B cell (primary cell): ENCODE results near the gene MYOCOS. TPM values are rescaled to one million over a fixed set of nuclear protein-coding genes. Genes with fewer than 3 reads are reported as not detected.
"Not testable (repeated sequence)": the region's sequence is repeated elsewhere in the genome, so short reads cannot be mapped to it uniquely, and the experiment has no call there.

Experiments
- ATAC-seq: fragments of 200-7000 bp; cut with Tn5 transposase; one replicate; pipeline ENCODE4 v1.10.0; 2021; ENCODE audit warnings: low read depth, mild to moderate bottlenecking, moderate number of reproducible peaks, moderate library complexity
- CTCF ChIA-PET: fragments of 350-600 bp; sonication (Branson Sonifier 250); formaldehyde crosslinking; loops from one replicate; lab custom pipeline; 2021; ENCODE audit warnings: antibody characterized with exemption, inconsistent platforms; lab: Charles Lee
- POLR2A ChIA-PET: fragments of 350-600 bp; sonication (Branson Sonifier 250); formaldehyde crosslinking; loops from one replicate; lab custom pipeline; 2021; ENCODE audit warnings: antibody characterized with exemption; lab: Charles Lee
- DNase-seq: peaks from one replicate; pipeline ENCODE4 v3.0.0; 2013
- H2AFZ ChIP-seq: 2 replicates; pipeline ENCODE4 v1.6.1; 2012; ENCODE audit warnings: mild to moderate bottlenecking, low read depth, low read length; ENCODE audit not compliant: insufficient read depth, poor library complexity, severe bottlenecking
- H3K27ac ChIP-seq, 2 donors: 1 replicate in 1 of 2; 2 replicates in 1 of 2; pipeline ENCODE4 v1.5.1; 2012 to 2013; ENCODE audit warnings: low read length in 2 of 2, mild to moderate bottlenecking in 2 of 2, moderate library complexity in 1 of 2
- H3K27me3 ChIP-seq, 4 experiments: fragments of 200-600 bp in 1 of 4; sonication (generic) in 1 of 4; replicated peaks in 1 of 4; 1 replicate in 2 of 4; 2 replicates in 2 of 4; pipeline versions ENCODE4 v1.6.1 to v1.7.0; 2013 to 2016; ENCODE audit warnings: low read length in 3 of 4, mild to moderate bottlenecking in 2 of 4, mixed read lengths in 1 of 4, moderate library complexity in 1 of 4; ENCODE audit not compliant: insufficient read depth in 4 of 4, control insufficient read depth in 3 of 4; ENCODE audit errors: control extremely low read depth in 1 of 4
- H3K36me3 ChIP-seq, 2 experiments: replicated peaks in 1 of 2; 1 replicate in 1 of 2; 2 replicates in 1 of 2; pipeline versions ENCODE4 v1.6.1 to v1.7.1; 2013; ENCODE audit warnings: low read length in 1 of 2; ENCODE audit not compliant: insufficient read depth in 2 of 2, control insufficient read depth in 1 of 2; ENCODE audit errors: control extremely low read depth in 1 of 2, extremely low read depth in 1 of 2
- H3K4me1 ChIP-seq, 2 donors: fragments of 200-600 bp in 1 of 2; sonication (generic) in 1 of 2; 1 replicate in 1 of 2; 2 replicates in 1 of 2; pipeline versions ENCODE4 v1.5.1 to v1.6.1; 2013 to 2017; ENCODE audit warnings: low read length in 2 of 2; ENCODE audit not compliant: control insufficient read depth in 2 of 2, insufficient read depth in 2 of 2
- H3K4me2 ChIP-seq: replicated peaks from 2 replicates; pipeline ENCODE3; 2012; ENCODE audit warnings: mild to moderate bottlenecking, low read depth, low read length; ENCODE audit not compliant: poor library complexity, severe bottlenecking
- H3K4me3 ChIP-seq, 5 experiments: fragments of 200-600 bp in 1 of 5; sonication (generic) in 1 of 5; 1 replicate in 3 of 5; 2 replicates in 2 of 5; pipeline versions ENCODE4 v1.5.1 to v1.7.0; 2011 to 2016; ENCODE audit warnings: low read length in 4 of 5, mild to moderate bottlenecking in 4 of 5, low read depth in 2 of 5, control low read depth in 1 of 5, moderate library complexity in 1 of 5; ENCODE audit not compliant: insufficient read depth in 1 of 5; ENCODE audit errors: control extremely low read depth in 1 of 5, extremely low read depth in 1 of 5
- H3K79me2 ChIP-seq: fragments of 200-600 bp; sonication (generic); one replicate; pipeline ENCODE4 v1.6.0; 2016; ENCODE audit warnings: low read length; ENCODE audit not compliant: control insufficient read depth, insufficient read depth
- H3K9ac ChIP-seq: fragments of 200-600 bp; sonication (generic); 2 replicates; pipeline ENCODE4 v1.6.1; 2017; ENCODE audit warnings: mild to moderate bottlenecking, low read length, moderate library complexity
- H3K9me3 ChIP-seq, 3 donors: one replicate each; pipeline versions ENCODE4 v1.6.1 to v1.7.1; 2013; ENCODE audit warnings: low read length in 2 of 3; ENCODE audit not compliant: control insufficient read depth in 2 of 3, insufficient read depth in 1 of 3; ENCODE audit errors: control extremely low read depth in 1 of 3
- H4K20me1 ChIP-seq: 2 replicates; pipeline ENCODE4 v1.6.0; 2012; ENCODE audit warnings: mild to moderate bottlenecking, low read length; ENCODE audit not compliant: insufficient read depth, control insufficient read depth, poor library complexity, severe bottlenecking
- H3K27ac Mint-ChIP-seq: one replicate; pipeline ENCODE4 v1.8.0; 2021; ENCODE audit warnings: mixed read lengths
- H3K27me3 Mint-ChIP-seq: one replicate; pipeline ENCODE4 v1.8.0; 2021; ENCODE audit warnings: mixed read lengths
- H3K4me1 Mint-ChIP-seq: one replicate; pipeline ENCODE4 v1.8.0; 2021; ENCODE audit warnings: mixed read lengths
- H3K4me3 Mint-ChIP-seq: one replicate; pipeline ENCODE4 v1.8.0; 2021; ENCODE audit warnings: mixed read lengths
- H3K9me3 Mint-ChIP-seq: one replicate; pipeline ENCODE4 v1.8.0; 2022; ENCODE audit warnings: mixed read lengths; ENCODE audit not compliant: insufficient read depth
- CTCF ChIP-seq: fragments of 200-600 bp; IDR thresholded peaks from one replicate; pipeline ENCODE4 v1.8.0; 2022; ENCODE audit warnings: antibody characterized with exemption, mild to moderate bottlenecking
- EZH2 ChIP-seq: IDR thresholded peaks from 2 replicates; pipeline ENCODE4 v1.6.1; 2012; ENCODE audit warnings: borderline replicate concordance, low read depth, mild to moderate bottlenecking, moderate library complexity, low read length; ENCODE audit not compliant: insufficient read depth, poor library complexity, severe bottlenecking
- WGBS: methylation state at CpG from one replicate; pipeline ENCODE4 v1.1.5; 2013; ENCODE audit warnings: missing lambda C conversion rate; ENCODE audit not compliant: insufficient coverage; 5-methylcytosine and 5-hydroxymethylcytosine counted together
- intact Hi-C: fragments of 100-400 bp; cut with micrococcal nuclease; formaldehyde crosslinking; loops from one replicate; pipeline ENCODE4 v1.10.0; 2022
- polyA plus RNA-seq: library from polyadenylated mRNA; depleted of rRNA; stranded (reverse); fragments of >200 nt; gene quantifications from 2 replicates; pipeline ENCODE4 v1.2.3, GENCODE V29; 2012
- total RNA-seq, 2 donors: library from RNA; stranded (reverse); fragments of 120-200 nt in 1 of 2; gene quantifications; 1 replicate in 1 of 2; 2 replicates in 1 of 2; pipeline versions ENCODE4 v1.2.3 to v1.2.4, GENCODE V29; 2013 to 2022

MYOCOS gene
- total and polyA plus RNA-seq, 2 donors (not counting 1 experiment from before 2014, with no cell fraction given) = 0.39 TPM; not detected in 1

- no peak for TF ChIP-seq CTCF
- TF ChIP-seq EZH2 = no peak
- H3K9me3 ChIP-seq = no peaks in the 10 kb centered on the region
- peaks cover 2% of the 10 kb centered on the region for H3K4me1 Mint-ChIP-seq
- CTCF ChIA-PET = no interaction called here
- 96% methylated on average over 13 of the region's 13 CpGs for whole genome bisulfite sequencing
- intact Hi-C loops = no loop called here
- H3K36me3 ChIP-seq = peaks cover 0 to 1% of the 10 kb centered on the region in 2 experiments
- no peak overlapping the region for H3K9ac ChIP-seq
- POLR2A ChIA-PET = no interaction called here
- no peak overlapping the region for H3K4me3 ChIP-seq
- DNase-seq = no peak
- H3K79me2 ChIP-seq = no peaks in the 10 kb centered on the region
- no peaks in the 10 kb centered on the region for H3K4me1 ChIP-seq
- no peak overlapping the region for H3K27ac ChIP-seq
- no peak for ATAC-seq
- no peak overlapping the region for H3K4me2 ChIP-seq
- no peak overlapping the region for H2AFZ ChIP-seq
- no peaks in the 10 kb centered on the region for H3K9me3 Mint-ChIP-seq
- H3K4me3 Mint-ChIP-seq = no peak overlapping the region
- no peaks in the 10 kb centered on the region for H4K20me1 ChIP-seq
- no peak overlapping the region for H3K27ac Mint-ChIP-seq
- no peaks in the 10 kb centered on the region for H3K27me3 ChIP-seq
- H3K27me3 Mint-ChIP-seq = no peaks in the 10 kb centered on the region
These were observed 21.2 kb upstream of the MYOCOS start for GRCh38 chr1:171600862-171601261.

GRCh38 chr1:171603042-171603441 lies 19.0 kb upstream of the MYOCOS start:
- H3K36me3 ChIP-seq, H2AFZ ChIP-seq, H3K9ac ChIP-seq, H3K9me3 Mint-ChIP-seq, POLR2A ChIA-PET, H4K20me1 ChIP-seq, H3K4me3 Mint-ChIP-seq, H3K27ac Mint-ChIP-seq, H3K4me2 ChIP-seq, H3K4me3 ChIP-seq, H3K4me1 Mint-ChIP-seq, H3K79me2 ChIP-seq, H3K27me3 ChIP-seq, H3K4me1 ChIP-seq, DNase-seq, H3K9me3 ChIP-seq, H3K27me3 Mint-ChIP-seq, intact Hi-C loops, CTCF ChIA-PET, H3K27ac ChIP-seq, ATAC-seq: not testable (repeated sequence)
- 92% methylated on average over 2 of the region's 6 CpGs for WGBS
